Activated CD4-positive, alpha-beta T cell treated with anti-CD3 and anti-CD28 coated beads for 4 hours (primary cell): ENCODE measurements around the gene RASSF7.

Experiments used
- DNase-seq, 2 donors: peaks; one replicate each; pipeline ENCODE4 v3.0.0-alpha.2; 2020

RASSF7 gene

GRCh38 chr11:532986-533585, 27.7 kb upstream of the RASSF7 start:
- DNase-seq = no peak

DNA sequence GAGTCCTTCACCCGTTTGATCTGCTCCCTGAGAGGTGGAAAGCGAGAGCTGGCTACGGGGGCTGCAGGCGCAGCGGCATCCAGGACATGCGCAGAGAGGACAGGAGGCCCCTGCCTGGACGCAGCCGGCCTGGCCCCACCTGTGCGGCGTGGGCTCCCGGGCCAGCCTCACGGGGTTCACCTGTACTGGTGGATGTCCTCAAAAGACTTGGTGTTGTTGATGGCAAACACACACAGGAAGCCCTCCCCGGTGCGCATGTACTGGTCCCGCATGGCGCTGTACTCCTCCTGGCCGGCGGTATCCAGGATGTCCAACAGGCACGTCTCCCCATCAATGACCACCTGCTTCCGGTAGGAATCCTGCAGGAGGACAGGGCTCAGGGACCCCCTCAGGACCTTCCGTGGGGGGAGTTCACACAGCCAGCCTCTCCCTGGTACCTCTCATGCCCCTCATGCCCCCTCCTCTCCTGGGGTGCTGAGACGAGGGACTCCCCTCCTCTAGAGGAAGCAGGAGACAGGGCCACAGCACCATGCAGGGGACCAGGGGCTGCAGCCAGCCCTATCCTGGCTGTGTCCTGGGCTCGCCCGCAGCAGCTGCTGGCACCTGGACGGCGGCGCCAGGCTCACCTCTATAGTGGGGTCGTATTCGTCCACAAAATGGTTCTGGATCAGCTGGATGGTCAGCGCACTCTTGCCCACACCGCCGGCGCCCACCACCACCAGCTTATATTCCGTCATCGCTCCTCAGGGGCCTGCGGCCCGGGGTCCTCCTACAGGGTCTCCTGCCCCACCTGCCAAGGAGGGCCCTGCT, 27.0 kb upstream of the RASSF7 start:
- no peak for DNase-seq

DNA sequence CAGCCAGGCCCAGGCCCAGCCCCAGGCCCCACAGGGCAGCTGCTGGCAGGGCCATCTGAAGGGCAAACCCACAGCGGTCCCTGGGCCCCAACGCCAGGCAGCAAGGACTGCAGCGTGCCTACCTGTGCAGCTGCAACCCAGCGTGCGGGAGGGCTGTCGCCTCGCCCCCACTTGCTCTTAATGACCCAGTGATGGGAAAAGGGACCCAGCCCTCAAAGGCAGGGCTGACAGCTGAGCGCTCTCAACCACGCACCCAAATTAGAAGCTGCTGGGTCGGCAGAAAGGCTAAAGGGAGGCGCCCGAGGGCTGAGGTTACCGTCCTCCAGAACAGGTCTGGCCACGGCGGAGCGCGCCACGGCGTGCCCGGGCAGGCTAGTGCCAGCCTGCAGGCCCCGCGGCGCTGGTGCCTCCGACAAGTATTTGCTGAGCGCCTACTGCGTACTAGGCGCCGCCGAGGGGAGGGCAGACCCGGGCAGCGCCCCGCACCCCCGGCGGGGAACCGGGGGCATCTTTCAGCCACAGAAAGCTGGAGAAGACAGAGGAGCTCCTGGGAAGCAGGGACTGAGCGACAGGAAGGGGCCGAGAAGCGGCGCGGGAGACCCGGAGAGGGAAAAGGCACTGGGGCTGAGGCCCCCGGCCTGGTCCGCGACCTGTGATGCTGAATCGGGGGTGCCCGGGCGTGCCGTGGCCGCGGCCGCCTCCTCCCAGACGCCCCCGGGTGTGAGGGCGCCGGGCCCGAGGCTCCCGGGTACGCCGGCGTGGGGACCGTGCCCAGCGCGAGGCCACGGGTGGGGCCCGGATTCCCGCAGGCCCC, 26.2 kb upstream of the RASSF7 start:
- peak in 1 of 2 donors; percentile 33 for DNase-seq

DNA sequence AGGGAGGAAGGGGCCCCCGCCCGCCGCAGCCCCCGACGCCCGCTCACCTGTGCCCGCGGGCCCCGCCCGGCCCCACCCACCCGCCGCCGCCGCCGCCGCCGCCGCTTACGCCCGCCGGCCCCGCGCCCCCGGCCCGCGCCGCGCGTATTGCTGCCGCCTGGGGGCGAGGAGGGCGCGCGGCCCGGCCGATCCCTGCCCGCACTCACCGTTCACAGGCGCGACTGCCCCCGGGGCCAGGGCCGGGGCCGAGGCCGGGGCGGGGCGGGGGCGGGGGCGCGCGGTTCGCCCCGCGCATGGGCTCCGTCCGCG, 25.6 kb upstream of the RASSF7 start:
- no peak for DNase-seq

DNA sequence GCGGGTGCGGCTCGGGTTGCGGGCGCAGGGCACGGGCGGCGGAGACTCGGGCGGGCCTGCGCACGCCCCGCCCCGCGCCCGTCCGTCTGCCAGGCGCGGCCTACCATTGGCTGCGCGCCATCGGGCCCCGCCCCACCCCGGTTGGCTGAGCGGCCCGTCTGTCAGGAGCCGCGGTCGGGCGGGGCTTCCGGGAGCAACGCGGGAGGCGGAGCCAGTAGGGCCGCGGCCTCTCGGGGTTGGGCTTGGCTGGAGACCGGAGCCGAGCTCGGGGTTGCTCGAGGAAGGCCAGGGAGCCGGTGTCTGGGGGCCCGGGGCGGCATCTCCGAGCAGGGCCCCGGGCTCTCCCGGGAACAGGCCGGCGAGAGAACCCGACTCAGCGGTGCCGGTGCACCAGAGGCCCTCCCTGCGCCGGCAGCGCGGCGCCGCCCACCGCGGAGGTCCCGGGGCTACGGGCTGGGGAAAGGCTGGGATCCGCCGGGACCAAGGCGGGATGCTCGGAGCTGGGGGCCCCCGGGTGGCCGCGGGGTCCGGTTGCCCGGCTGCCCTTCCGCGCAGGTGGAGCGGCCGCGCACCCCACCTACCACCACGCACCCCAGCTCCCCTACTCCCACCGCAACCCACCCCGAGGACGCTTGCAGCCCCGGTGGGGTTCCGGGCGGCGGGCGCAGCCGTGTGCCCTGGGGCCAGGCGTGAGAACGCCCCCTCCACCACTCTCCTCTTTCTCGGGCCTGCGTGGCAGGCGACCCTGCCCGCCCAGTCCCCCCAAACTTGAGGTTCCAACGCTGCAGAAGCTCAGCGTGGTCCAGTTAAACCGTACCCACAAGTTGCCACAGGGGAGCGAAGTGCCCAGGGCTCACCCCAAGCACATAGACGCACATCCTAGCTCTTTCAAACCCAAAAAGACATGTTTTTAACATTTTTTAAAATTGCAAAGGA, 25.0 kb upstream of the RASSF7 start, which contains the start of gene HRAS:
Gene HRAS (minus strand): TSS at position 58 of the 936 bp plus-strand sequence.
- peak; percentile 94 to 96 for DNase-seq

GRCh38 chr11:536841-537621, 23.7 kb upstream of the RASSF7 start, which contains the start of gene LRRC56:
Gene LRRC56 (plus strand): TSS chr11:537527. CDS start chr11:540685, 3,158 bp downstream.
- DNase-seq = peak; percentile 90 to 92

DNA sequence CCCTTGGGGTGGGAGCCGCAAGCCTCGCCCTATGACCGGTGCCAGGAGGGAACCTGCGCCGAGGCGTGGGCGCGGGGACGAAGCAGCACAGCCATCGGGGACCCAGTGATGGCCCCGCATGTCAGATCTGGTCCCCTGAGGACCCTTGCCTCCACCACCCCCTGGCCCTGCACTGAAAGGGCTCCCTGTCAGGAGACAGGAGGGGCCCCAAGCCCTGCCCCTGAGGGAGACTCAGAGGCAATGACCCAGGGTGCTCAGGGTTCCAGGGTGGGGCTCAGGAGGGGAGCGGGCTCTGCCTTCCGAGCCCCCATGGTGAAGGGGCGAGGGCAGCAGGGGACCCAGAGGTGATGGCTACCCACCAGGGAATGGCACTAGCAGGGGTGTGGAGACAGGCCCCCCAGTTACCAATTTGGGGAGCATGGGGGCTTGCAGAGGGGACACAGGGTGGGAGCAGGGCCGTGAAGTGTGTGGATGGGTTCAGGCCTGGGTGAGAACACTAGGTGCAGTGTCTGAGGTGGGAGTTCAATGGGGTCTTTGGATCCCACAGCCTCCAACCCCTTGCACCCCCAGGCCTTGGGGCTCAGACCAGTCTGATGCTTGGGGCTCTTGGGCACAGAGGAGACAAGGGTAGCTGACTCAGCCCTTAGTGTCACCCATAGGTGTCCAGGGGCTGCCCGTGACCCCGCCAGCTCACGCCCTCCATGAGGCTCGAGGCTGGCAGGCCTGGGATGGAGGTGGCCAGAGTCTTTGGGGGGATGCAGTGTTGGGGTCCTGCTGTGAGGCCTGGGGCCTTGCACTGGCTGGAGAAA, 22.9 kb upstream of the RASSF7 start:
- no peak for DNase-seq

DNA sequence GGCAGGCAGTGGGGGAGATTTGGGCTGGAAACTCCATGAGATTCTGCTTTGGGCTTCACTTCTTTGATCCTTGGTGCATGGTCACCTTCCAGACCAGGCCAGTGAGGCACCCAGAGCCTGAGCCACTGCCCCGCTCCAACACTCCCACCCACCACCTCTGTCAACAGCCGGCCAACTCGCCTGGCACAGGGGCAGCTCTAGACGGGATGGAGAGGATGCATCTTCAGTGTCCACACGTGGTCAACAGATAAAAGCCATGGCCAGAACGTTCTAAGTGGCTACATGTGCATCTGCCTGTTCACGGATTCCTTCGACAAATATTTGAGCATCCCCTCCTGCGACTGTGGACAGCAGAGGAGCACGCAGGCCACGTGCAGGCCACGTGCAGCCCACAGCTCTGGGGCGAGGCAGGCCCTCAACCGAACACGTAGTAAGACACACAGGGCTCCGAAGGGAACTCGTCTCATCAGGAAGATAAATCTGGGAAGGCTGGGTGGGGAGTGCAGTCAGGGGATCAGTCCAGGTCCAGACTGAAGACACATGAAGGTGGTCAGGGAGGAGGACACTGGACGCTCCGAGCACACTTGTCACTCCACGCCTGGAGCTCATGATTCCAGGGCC, 22.2 kb upstream of the RASSF7 start:
- no peak for DNase-seq

DNA sequence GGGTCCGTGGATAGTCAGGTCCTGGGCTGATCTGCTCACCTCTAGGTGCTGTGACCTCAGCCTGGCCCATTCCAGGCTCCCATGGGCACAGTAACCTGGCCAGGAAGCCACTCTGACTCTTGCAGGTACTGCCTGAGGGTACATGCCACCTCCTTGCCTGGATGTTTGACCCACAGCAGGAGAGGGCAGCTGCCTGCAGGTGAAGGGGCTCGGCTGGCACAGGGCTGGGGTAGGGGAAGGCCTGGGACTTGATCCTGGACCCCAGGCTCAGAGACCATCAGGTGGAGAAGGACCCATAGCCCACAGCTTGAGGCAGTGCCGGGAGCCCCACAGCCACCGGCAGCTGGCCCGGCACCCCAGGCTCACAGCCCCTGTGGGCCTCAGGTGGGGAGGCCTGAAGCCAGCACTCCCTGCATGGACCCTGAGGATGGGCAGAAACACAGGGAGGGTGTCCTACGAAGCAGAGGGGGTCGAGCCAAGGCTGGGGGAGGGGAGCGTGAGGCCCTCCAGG, 20.7 kb upstream of the RASSF7 start:
- no peak for DNase-seq

DNA sequence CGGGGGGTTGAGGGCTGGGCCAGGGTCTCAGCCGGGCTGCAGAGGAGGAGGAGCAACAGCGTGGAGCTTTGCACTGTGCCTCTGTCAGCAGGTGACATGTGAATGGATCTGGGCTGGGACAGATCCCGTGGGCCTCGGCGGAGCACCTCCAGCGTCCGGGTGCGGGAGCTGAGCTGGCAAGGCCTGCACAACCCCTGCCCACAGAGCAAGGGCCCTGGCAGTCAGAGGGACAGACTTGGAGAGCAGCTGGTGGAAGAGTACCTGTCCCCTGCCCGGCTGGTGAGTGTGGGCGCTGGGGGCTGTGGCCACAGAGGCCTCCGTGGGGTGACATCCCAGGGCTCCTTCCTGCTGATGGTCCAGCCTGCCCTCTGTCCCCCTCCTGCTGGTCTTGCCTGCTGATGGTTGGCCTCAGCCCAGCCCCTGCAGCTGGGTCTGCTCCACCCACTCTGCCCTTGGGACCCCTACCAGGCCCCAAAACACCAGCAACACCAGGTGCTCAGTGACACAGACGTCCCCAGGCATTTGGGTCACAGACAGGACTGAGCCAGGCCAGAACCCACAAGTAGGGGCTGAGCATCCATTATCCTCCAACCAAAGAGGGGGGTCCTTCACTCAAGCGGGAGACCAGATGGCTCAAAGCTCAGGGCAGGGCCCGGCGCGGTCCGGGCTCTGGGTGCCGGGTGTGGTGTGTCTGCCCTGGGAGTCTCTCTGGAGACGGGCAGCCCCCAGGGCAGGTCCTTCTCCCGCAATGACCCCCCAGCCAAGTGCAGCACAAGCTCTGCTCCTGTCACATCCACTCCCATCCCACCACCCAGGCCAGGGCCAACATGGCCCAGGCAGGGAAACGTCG, 20.0 kb upstream of the RASSF7 start:
- DNase-seq = no peak

DNA sequence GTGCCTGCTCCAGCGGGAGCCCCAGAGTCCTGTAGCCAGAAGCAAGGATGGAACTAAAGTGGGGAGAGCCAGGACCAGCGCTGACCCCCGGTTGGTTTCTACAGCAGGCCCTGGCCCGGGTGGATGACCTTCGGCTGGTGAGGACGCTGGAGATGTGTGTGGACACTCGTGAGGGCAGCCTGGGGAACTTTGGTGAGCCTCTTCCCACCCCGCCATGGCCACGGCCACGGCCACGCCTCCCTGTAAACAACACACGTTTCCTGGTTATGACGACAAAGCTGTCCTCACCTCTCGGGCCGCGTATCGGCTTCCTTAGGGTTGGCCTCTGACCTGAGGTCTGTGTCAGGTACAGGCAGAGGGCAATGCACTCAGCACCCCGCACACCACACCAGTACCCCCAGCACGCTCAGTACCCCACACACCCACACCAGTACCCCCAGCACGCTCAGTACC, 19.3 kb upstream of the RASSF7 start:
- no peak for DNase-seq

GRCh38 chr11:544817-545166, 16.0 kb upstream of the RASSF7 start:
- DNase-seq = no peak

- DNase-seq = no peak
Observed at GRCh38 chr11:545171-545570, 15.6 kb upstream of the RASSF7 start.

GRCh38 chr11:548700-549603, 11.8 kb upstream of the RASSF7 start:
- DNase-seq = no peak

DNA sequence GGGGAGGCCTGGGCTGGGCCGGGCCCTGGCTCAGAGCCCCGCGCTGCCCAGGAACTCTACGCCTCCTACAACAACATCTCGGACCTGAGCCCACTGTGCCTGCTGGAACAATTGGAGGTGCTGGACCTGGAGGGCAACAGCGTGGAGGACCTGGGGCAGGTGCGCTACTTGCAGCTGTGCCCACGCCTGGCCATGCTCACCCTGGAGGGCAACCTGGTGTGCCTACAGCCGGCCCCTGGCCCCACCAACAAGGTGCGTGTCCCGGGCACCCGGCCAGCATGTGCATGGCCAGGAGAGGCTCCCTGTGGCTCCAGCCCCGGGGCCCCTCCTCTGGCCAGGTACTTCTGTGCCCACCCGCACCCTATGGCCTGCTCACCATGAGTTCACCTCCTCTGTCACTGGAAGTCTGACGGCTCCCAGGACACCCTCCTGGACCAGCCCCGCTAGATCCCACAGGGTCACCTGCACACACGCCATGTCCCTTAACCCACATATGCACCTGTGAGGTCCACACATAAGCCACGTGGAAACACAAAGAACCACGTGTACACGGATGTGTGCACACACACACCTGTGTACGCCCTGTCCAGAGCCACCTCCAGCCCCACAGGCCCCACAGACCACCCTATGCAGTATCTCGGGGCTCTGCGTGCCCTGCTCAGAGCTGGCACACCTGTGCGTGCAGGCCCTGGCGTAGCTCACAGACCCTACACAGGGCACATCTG, 10.6 kb upstream of the RASSF7 start:
- no peak for DNase-seq

DNA sequence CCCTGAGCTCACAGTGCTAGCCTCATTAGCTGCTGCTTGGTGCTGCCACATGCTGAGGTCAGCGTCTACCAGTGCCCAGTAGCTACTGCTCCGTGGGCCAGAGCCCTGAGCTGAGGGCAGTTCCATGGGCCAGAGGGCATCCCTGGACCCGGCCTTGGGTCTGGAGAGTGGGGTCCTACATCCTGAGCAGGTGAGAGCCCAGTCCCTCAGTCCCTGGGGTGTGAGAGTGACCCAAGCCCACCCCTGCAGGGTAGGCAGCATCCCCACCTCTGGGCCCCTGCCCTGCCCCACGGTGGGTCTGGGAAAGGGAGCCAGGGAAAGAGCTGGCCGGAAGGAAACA, 10.1 kb upstream of the RASSF7 start:
- no peak for DNase-seq

- no peak for DNase-seq
Observed at GRCh38 chr11:551131-551530, 9.6 kb upstream of the RASSF7 start.

- no peak for DNase-seq
Observed at GRCh38 chr11:551596-551995, 9.2 kb upstream of the RASSF7 start.
